Activated CD4-positive, alpha-beta T cell treated with anti-CD3 and anti-CD28 coated beads, Interleukin-2, amount 50 U/mL, for 24 hours (primary cell): Measurements from ENCODE around the gene NNT.
"Not testable (repeated sequence)": the region's sequence is repeated elsewhere in the genome, so short reads cannot be mapped to it uniquely, and the experiment has no call there.

ENCODE experiments used
- DNase-seq, 2 donors: peaks; one replicate each; pipeline ENCODE4 v3.0.0-alpha.2; 2020; ENCODE audit warnings: low read depth in 1 of 2, low spot score in 1 of 2

Gene NNT

GRCh38 chr5:43702293-43702692, 99.3 kb downstream of the NNT start:
- DNase-seq = no peak

DNA sequence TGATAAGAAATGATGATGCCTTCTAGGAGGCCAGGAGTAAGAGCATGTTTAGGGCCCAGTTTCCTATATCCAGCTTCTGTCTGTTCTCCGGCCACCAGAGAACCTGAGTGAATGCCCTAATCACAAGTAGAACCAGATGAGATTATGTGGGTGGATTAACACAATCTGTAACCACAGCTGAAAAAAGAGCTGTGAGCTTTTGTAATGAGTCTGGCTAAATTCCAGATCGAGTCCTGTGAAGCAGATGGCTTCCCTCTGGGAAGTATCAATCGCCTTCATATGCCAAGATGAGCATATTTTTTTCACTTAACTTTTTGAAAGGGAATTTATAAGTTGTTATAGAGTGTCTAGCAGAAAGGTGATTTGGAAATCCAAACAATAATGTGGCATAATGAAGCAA, 99.8 kb downstream of the NNT start:
- DNase-seq = no peak

- DNase-seq = no peak
Measured at GRCh38 chr5:43704243-43704642, 101.3 kb downstream of the NNT start.

GRCh38 chr5:43706576-43706975, 103.6 kb downstream of the NNT start:
- not testable (repeated sequence) for DNase-seq

DNA sequence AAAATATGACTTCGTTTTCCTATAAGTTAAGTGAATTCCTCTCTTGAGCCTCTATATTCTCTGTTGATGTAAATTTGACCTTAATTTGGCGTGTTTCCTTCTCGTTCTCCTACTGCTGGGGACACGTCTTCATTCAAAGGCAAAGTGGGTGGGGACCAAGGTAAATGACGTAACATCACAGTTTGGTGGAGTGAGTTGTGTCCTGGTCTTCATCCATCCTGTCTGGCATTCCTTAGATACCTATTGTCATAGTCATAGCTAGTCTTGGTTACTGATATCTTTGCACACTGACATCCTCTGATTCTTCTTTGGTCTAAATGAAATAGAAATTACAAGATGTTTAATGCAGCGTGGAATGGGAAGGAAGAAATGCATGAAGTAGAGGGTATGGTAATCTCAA, 108.5 kb downstream of the NNT start:
- no peak for DNase-seq

GRCh38 chr5:43712081-43712480, 109.1 kb downstream of the NNT start:
- no peak for DNase-seq

DNA sequence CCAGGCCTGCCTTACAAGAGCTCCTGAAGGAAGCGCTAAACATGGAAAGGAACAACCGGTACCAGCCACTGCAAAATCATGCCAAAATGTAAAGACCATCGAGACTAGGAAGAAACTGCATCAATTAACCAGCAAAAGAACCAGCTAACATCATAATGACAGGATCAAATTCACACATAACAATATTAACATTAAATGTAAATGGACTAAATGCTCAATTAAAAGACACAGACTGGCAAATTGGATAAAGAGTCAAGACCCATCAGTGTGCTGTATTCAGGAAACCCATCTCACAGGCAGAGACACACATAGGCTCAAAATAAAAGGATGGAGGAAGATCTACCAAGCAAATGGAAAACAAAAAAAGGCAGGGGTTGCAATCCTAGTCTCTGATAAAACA, 116.8 kb downstream of the NNT start:
- DNase-seq = not testable (repeated sequence)

DNA sequence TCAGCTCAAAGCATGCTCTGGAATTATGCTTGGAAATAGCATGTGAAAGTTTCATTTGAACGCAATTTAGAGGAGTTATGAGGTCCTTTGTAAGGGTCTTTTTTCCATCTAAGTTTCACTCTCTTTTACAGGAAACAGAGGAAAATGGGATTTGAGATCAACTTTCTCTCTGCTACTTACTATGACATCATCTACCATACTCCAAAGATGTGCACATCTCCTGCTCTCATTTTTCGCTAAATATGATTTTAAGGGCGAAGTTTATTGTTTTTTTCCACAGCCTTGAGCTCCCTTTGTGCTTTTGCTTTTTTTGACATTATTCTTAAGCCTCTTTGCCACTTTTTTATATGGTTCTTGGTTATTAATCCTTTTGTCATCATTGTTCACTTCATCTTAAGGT, 125.6 kb downstream of the NNT start:
- no peak for DNase-seq

GRCh38 chr5:43729846-43730478, 127.0 kb downstream of the NNT start:
- DNase-seq = no peak

GRCh38 chr5:43730832-43731342, 127.9 kb downstream of the NNT start:
- no peak for DNase-seq

GRCh38 chr5:43731573-43731972, 128.6 kb downstream of the NNT start:
- no peak for DNase-seq

GRCh38 chr5:43745923-43746548, 143.1 kb downstream of the NNT start:
- DNase-seq = not testable (repeated sequence)

GRCh38 chr5:43750809-43751208, 147.8 kb downstream of the NNT start:
- DNase-seq = no peak

DNA sequence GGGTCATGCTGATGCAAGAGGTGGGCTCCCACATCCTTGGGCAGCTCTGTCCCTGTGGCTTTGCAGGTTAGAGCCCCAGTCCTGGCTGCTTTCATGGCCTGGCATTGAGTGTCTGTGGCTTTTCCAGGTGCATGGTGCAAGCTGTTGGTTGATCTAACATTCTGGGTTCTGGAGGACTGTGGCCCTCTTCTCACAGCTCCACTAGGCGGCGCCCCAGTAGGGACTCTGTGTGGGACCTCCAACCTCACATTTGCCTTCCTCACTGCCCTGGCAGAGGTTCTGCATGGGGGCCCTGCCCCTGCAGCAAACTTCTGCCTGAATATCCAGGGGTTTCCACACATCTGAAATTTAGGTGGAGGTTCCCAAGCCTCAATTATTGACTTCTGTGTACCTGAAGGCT, 150.1 kb downstream of the NNT start:
- DNase-seq = no peak
